Measurements from ENCODE around the gene MRPL41. TPM values are rescaled to one million over a fixed set of nuclear protein-coding genes. Genes with fewer than 3 reads are reported as not detected.
"Not testable (repeated sequence)": the region's sequence is repeated elsewhere in the genome, so short reads cannot be mapped to it uniquely, and the experiment has no call there.

Gene MRPL41
- total and polyA plus RNA-seq, 2 experiments from 2014 or later = 42.9 to 97.6 TPM

GRCh38 chr9:137524161-137524980 lies 27.3 kb upstream of the MRPL41 start:
- H3K9me3 ChIP-seq (ENCODE audit: low read depth) = no peaks in the 10 kb centered on the region
- no peaks in the 10 kb centered on the region for H3K9me2 ChIP-seq (ENCODE audit: insufficient read depth)
- H3K4me2 ChIP-seq (ENCODE audit: unreplicated experiment) = no peak overlapping the region
- TF ChIP-seq EZH2phosphoT487 (IDR thresholded peaks at IDR 0.05; ENCODE audit: insufficient read depth, low read depth) = no peak
- no peak for TF ChIP-seq EZH2 (IDR thresholded peaks at IDR 0.05; ENCODE audit: insufficient read depth, poor library complexity, severe bottlenecking)
- no peak overlapping the region for H3K27ac ChIP-seq
- no peaks in the 10 kb centered on the region for H3K79me2 ChIP-seq (ENCODE audit: insufficient read depth)
- in situ Hi-C loops (cut with MboI) = loop anchor here (10.0 kb wide), 1 partner anchor 240 kb away; no protein-coding TSS in a partner anchor
- DNase-seq = no peak
- 89 to 92% methylated on average over 33 of the region's 33 CpGs for WGBS, 2 experiments (ENCODE audit: low coverage in 1 of 2, low lambda C conversion rate in 2 of 2, missing lambda C conversion rate in 2 of 2)
- no peaks in the 10 kb centered on the region for H4K20me1 ChIP-seq (ENCODE audit: insufficient read depth)
- no peaks in the 10 kb centered on the region for H3K36me3 ChIP-seq (ENCODE audit: low read depth)
- H3K4me3 ChIP-seq = no peak overlapping the region
- H2AFZ ChIP-seq = no peak overlapping the region
- H3K9ac ChIP-seq = no peak overlapping the region
- H3K4me1 ChIP-seq (ENCODE audit: insufficient read depth) = no peaks in the 10 kb centered on the region
- peaks cover 6% of the 10 kb centered on the region; the same call in 1 of the 2 replicates for H3F3A ChIP-seq (ENCODE audit: insufficient read depth)
- H3K27me3 ChIP-seq (replicated peaks; ENCODE audit: insufficient read depth) = no peaks in the 10 kb centered on the region

- 74 to 83% methylated on average over 5 of the region's 5 CpGs for WGBS, 2 experiments (ENCODE audit: low coverage in 1 of 2, low lambda C conversion rate in 2 of 2, missing lambda C conversion rate in 2 of 2)
- TF ChIP-seq EZH2 (IDR thresholded peaks at IDR 0.05; ENCODE audit: insufficient read depth, poor library complexity, severe bottlenecking) = no peak
- TF ChIP-seq EZH2phosphoT487 (IDR thresholded peaks at IDR 0.05; ENCODE audit: insufficient read depth, low read depth) = no peak
- Histone ChIP-seq H3K9ac (no peak overlapping the region), H3K36me3 (ENCODE audit: low read depth) (no peaks in the 10 kb centered on the region), H4K20me1 (ENCODE audit: insufficient read depth) (no peaks in the 10 kb centered on the region), H3K79me2 (ENCODE audit: insufficient read depth) (no peaks in the 10 kb centered on the region), H3K4me3 (no peak overlapping the region), H2AFZ (no peak overlapping the region), H3F3A (ENCODE audit: insufficient read depth) (peaks cover 6% of the 10 kb centered on the region; the same call in 1 of the 2 replicates), H3K27me3 (replicated peaks; ENCODE audit: insufficient read depth) (no peaks in the 10 kb centered on the region), H3K4me2 (ENCODE audit: unreplicated experiment) (no peak overlapping the region), H3K9me2 (ENCODE audit: insufficient read depth) (no peaks in the 10 kb centered on the region), H3K27ac (no peak overlapping the region), H3K4me1 (ENCODE audit: insufficient read depth) (no peaks in the 10 kb centered on the region), H3K9me3 (ENCODE audit: low read depth) (no peaks in the 10 kb centered on the region)
- in situ Hi-C loops (cut with MboI) = loop anchor here (10.0 kb wide), 1 partner anchor 240 kb away; no protein-coding TSS in a partner anchor
- no peak for DNase-seq
Observed at GRCh38 chr9:137524981-137525317, 26.7 kb upstream of the MRPL41 start.

- TF ChIP-seq EZH2 (IDR thresholded peaks at IDR 0.05; ENCODE audit: insufficient read depth, poor library complexity, severe bottlenecking) = no peak
- TF ChIP-seq EZH2phosphoT487 (IDR thresholded peaks at IDR 0.05; ENCODE audit: insufficient read depth, low read depth) = no peak
- Histone ChIP-seq H4K20me1 (ENCODE audit: insufficient read depth) (no peaks in the 10 kb centered on the region), H3K9me3 (ENCODE audit: low read depth) (no peaks in the 10 kb centered on the region), H3K4me1 (ENCODE audit: insufficient read depth) (no peaks in the 10 kb centered on the region), H3K4me2 (ENCODE audit: unreplicated experiment) (no peak overlapping the region), H3K36me3 (ENCODE audit: low read depth) (no peaks in the 10 kb centered on the region), H3K9me2 (ENCODE audit: insufficient read depth) (no peaks in the 10 kb centered on the region), H2AFZ (no peak overlapping the region), H3K79me2 (ENCODE audit: insufficient read depth) (no peaks in the 10 kb centered on the region), H3K9ac (no peak overlapping the region), H3K27ac (no peak overlapping the region), H3K27me3 (replicated peaks; ENCODE audit: insufficient read depth) (no peaks in the 10 kb centered on the region), H3K4me3 (no peak overlapping the region), H3F3A (ENCODE audit: insufficient read depth) (peaks cover 6% of the 10 kb centered on the region; the same call in 1 of the 2 replicates)
- in situ Hi-C loops (cut with MboI) = no loop called here
- 74 to 82% methylated on average over 5 of the region's 5 CpGs for WGBS, 2 experiments (ENCODE audit: low coverage in 1 of 2, low lambda C conversion rate in 2 of 2, missing lambda C conversion rate in 2 of 2)
- DNase-seq = peak; percentile 19
Observed at GRCh38 chr9:137530331-137530730, 21.3 kb upstream of the MRPL41 start.

- Histone ChIP-seq H4K20me1 (ENCODE audit: insufficient read depth) (no peaks in the 10 kb centered on the region), H3K9ac (no peak overlapping the region), H3K36me3 (ENCODE audit: low read depth) (no peaks in the 10 kb centered on the region), H3K4me1 (ENCODE audit: insufficient read depth) (no peaks in the 10 kb centered on the region), H3K4me3 (no peak overlapping the region), H3K27ac (no peak overlapping the region), H3F3A (ENCODE audit: insufficient read depth) (peaks cover 6% of the 10 kb centered on the region; the same call in 1 of the 2 replicates), H3K27me3 (replicated peaks; ENCODE audit: insufficient read depth) (no peaks in the 10 kb centered on the region), H3K79me2 (ENCODE audit: insufficient read depth) (no peaks in the 10 kb centered on the region), H3K4me2 (ENCODE audit: unreplicated experiment) (no peak overlapping the region), H3K9me3 (ENCODE audit: low read depth) (no peaks in the 10 kb centered on the region), H2AFZ (no peak overlapping the region), H3K9me2 (ENCODE audit: insufficient read depth) (no peaks in the 10 kb centered on the region)
- in situ Hi-C loops (cut with MboI) = no loop called here
- no peak for TF ChIP-seq EZH2 (IDR thresholded peaks at IDR 0.05; ENCODE audit: insufficient read depth, poor library complexity, severe bottlenecking)
- no peak for TF ChIP-seq EZH2phosphoT487 (IDR thresholded peaks at IDR 0.05; ENCODE audit: insufficient read depth, low read depth)
- DNase-seq = no peak
- WGBS, 2 experiments (ENCODE audit: low coverage in 1 of 2, low lambda C conversion rate in 2 of 2, missing lambda C conversion rate in 2 of 2) = 44 to 47% methylated on average over 17 of the region's 17 CpGs
Observed at GRCh38 chr9:137531099-137531765, 20.4 kb upstream of the MRPL41 start.

- H3K9me3 ChIP-seq (ENCODE audit: low read depth); H3K4me1 ChIP-seq (ENCODE audit: insufficient read depth); H3F3A ChIP-seq (ENCODE audit: insufficient read depth); H4K20me1 ChIP-seq (ENCODE audit: insufficient read depth); H3K36me3 ChIP-seq (ENCODE audit: low read depth); H3K9ac ChIP-seq; H3K27ac ChIP-seq; DNase-seq; H2AFZ ChIP-seq; H3K79me2 ChIP-seq (ENCODE audit: insufficient read depth); H3K4me3 ChIP-seq; in situ Hi-C loops (cut with MboI); H3K27me3 ChIP-seq (replicated peaks; ENCODE audit: insufficient read depth); H3K4me2 ChIP-seq (ENCODE audit: unreplicated experiment); H3K9me2 ChIP-seq (ENCODE audit: insufficient read depth): not testable (repeated sequence)
- WGBS, 2 experiments (ENCODE audit: low coverage in 1 of 2, low lambda C conversion rate in 2 of 2, missing lambda C conversion rate in 2 of 2) = 90 to 100% methylated on average over 7 to 10 of the region's 10 CpGs
Observed at GRCh38 chr9:137532891-137533468, 18.7 kb upstream of the MRPL41 start.

Data from GM23248 (cell line).